GM21515 (cell line): ENCODE results near the gene LAPTM5.

ENCODE experiments used
- ATAC-seq: cut with Tn5 transposase; IDR thresholded peaks from one replicate; pipeline ENCODE4 v1.9.1; 2021; ENCODE audit not compliant: unreplicated experiment

Gene LAPTM5

DNA sequence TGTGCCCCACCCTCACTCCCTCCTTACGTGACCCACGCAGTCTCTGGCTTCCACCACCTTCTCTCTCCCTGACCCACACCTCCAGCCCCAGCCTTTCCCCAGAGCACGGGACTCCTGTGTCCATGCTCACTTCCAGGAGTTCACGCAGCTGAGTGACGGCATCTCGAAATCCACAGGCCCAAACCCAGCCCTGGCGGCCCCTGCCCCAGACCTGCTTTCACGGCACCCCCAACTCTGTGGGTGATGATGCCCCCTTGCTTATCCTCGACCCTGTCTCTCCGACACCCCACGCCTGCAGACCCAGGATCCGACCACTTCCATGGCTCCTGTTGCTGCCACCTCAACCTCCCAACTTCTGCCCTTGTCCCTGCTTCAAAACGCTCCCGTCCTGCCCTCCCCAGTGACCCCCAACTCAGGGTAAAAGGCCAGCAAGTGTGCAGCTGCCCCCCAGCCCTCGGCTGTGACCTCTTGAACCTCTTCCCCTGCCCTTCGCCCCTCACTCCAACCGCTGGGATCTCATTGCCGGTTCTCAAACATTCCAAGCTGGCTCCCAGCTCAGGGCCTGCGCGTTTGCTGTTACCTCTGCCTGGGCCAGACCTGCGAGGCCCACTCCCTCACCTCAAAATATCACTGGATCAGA is 30.4 kb upstream of the LAPTM5 start:
- ATAC-seq = no peak

DNA sequence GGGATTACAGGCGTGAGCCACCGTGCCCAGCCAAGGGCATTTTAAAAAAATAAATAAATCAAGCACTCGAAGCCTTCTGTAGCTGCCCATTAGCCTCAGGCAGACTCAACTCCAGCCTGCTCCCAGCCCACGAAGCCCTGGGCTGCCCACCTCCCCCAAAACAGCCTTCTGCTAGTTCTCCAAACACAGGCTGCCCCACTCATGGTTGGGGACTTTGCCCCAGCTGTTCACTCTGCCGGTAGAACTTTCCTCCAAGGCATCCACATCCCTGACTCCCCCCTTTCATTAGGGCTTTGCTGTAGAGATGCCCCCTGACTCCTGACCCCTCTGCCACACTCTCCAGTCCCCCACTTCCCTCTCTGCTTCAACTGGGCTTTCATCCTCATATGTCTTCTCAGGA is 29.7 kb upstream of the LAPTM5 start:
- no peak for ATAC-seq

DNA sequence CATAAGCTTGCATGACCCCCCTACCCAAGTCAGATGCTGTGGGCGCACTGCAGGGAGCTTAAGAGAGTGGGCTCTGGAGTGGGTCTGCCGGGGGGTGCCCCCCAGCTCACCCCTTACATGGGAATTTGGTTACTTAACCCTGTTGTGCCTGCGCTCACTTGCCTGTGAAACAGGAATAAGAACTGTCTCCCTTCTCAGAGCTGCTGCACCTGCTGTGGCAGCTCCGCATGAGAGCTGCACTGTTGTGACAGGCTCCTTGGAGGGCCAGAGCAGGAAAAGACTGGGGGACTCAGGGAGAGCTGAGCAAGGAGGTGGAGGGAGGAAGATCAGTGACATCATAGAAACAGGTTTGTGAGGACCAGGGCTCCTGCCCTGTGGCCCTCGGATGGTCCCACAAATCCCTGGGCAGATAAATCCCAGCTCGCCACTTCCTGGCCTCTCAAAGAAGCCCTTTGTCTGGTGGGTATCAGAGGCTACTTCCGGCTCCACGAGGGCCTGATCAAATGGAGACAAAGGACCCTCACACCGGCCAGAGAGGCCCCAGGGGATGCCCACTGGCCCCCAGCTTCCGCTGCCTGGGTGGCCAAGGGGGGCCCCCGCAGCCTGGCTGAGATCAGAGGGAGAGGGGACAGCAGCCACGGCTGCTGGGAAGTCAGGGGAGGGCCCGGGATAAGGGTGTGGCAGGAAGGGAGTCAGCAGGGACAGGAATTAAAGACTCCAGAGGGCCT is 28.9 kb upstream of the LAPTM5 start:
- no peak for ATAC-seq

DNA sequence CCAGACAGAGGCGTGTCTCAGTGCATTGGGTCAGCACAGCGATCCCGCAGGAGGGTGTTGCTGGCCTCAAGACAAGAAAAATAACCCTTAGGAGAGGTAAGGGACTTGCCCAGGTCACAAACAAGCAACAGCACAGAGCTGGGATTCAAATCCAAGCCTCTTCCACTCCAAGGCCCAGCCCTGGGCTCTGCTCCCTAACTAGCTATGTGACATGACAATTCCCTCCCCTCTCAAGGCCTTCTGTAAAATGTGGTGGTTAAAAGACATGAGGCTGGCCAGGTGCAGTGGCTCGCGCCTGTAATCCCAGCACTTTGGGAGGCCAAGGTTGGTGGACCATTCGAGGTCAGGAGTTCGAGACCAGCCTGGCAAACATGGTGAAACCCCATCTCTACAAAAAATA is 28.1 kb upstream of the LAPTM5 start:
- ATAC-seq = no peak

DNA sequence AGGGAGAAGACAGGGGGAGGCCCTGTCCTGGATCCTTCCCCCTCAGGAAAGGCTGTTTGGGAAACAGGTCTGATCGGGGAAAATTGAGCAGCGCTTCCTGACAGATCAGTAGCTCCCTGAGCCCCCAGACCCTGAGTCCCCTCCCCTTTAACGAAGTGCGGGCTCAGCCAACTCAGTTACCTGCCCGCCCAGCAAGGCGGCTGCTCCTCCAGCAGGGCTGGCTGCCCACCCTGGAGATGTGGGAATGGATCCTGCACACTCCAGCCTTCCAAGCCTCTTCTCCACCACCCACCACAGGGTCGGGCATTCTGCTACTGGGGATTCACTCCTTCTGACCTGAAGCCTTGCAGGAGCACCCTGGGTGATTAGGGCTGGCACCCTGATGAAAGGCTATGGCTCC is 27.6 kb upstream of the LAPTM5 start:
- no peak for ATAC-seq

DNA sequence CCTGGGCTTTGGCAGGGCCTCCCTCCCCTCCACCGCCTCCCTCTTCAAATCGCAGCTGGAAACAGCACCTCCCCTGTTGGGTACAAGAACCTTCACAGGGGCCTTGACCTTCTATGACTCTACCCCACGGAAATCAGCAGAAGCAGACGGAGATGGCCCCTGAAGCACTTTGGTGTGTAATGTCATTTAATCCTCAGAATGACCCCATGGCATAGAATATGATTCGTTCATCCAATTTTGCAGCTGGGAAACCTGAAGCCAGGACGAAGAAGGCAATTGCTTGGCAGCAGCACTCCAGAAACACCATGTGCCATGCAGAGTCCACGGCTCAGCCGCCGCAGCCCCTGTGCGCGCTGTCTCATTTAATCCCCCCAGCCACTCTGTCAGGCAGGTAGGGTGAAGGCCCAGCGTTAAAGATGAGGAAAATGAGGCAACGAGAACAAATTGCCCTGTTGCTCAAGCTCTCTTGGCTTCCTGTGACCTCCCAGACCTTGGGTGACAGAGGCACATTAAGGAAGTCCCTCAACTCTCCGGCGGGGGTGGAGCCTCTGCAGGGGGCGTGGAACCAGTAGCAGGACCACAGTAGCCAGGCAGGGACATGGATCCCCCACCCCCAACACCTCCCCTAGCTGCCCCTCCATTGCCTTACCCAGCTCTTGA is 25.8 kb upstream of the LAPTM5 start:
- ATAC-seq = no peak

DNA sequence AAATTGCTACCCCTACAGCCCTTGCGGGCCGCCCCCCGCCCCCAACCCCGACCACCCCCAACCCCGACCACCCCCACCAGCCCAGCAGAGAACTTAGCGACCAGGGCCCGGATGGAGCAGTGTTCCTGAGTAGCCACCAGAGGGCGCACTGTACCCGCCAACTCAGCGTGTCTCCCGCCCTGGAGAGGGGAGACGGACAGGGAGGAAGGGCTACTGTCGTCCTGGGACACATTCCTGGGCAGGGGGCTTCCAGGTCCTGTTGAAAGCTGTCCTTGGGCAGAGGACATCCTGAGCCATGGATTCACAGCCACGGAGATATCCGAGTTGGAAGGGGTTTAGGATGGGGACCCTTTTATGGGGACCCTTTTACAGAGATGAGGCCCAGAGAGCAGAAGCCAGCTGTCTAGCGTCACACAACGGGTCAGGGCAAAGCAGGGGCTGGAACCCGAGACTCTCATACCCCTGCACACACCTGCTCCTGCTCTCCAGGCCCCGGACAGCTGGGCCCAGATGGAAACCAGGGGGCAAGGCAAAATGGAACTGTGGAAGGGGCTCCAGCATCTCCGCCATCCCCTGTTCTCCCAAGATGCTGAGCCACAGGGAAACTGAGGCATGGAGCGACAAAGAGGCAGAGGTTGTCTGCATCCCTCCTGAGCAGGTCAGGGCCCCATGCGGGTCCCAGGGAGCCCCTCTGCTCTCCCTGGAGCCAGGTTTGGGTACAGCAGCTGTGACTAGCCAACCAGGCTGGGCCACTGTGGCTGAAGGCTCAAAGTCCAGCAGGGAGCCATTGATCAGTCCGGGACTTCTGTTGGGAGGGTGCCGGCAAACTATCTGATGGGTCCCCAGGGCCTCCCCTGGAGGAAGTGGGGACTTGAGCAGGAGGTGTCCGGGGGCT is 25.0 kb upstream of the LAPTM5 start:
- ATAC-seq = no peak

DNA sequence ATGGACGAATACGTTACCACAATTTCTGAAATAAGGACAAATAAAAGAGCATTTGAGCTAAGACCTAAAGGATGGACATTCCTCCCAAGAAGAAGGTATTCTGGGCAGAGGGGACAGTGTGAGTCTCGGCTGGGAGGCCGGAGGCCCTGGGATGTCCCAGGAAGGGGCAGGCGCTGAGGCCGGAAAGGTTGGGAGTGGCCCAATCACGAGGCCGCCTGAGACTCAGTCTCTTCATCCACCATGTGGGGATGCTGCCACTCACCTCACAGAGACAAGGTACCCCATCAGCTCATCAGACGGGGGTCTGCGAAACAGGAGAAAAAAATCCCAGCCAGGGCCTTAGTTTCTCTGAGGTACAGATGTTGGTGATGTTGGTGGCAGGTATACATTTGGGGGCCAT is 24.3 kb upstream of the LAPTM5 start:
- ATAC-seq = no peak

DNA sequence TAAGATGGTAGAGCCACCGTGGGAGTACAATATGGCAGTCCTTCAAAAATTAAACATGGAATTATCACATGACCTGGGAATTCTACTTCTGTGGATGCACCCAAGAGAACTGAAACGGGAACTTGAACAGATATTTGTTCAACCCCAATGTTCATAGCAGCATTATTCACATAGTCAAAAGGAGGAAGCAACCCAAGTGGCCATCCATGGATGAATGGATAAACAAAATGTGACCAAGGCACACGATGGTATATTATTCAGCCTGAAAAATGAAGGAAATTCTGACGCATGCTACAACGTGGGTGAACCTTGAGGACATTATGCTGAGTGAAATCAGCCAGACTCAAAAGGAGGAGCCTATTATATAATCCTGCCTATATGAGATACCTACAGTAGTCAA is 22.8 kb upstream of the LAPTM5 start:
- ATAC-seq = no peak

DNA sequence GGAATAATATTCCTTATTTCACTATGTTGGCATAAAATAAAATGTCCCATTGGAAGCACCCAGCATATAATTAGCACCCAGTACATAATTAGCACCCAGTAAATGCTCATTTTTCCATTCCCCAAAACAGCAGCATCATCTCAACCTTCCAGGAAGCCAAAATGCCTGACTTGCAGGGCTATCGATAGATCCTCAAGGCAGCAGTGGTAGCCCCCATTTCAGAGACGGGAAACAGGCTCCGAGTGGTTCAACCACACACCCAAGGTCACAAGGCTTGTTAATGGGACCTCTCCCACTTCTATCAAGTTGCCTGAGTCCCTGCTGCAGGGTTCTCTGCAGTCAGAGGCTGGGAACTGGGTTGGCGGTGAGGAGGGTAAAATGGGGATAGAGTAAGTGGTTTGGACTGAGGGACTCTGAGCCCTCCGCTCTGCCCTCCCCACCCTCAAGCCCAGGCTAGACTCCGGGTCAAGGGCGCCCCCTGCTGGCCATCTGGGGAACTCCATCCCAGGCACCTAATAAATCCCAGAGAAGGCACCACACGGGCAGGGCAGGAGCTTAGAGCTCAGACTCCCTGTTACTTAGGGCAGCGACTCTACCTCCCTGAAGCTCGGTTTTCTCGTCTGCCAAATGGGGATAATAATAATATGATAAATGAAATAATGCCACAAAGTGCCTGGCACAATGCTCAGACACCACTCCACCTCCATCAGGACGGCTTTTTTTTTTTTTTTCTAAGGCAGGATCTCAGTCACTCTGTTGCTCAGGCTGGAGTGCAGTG is 21.9 kb upstream of the LAPTM5 start:
- ATAC-seq = peak; percentile 60

DNA sequence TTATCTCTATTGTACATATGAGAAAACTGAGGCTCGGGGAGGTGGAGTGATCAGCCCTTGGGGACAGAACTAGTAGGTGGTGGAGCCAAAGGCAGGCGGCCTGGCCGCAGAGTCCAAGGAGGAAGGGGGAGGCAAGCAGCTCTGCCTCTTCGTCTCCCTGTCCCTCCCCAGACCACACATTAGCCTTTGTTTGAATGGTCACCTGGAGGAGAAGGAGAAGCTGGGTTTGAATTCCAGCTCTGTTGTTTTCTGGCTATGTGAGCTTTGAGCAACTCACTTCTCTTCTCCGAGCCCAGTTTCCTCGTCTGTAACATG is 21.4 kb upstream of the LAPTM5 start:
- no peak for ATAC-seq

DNA sequence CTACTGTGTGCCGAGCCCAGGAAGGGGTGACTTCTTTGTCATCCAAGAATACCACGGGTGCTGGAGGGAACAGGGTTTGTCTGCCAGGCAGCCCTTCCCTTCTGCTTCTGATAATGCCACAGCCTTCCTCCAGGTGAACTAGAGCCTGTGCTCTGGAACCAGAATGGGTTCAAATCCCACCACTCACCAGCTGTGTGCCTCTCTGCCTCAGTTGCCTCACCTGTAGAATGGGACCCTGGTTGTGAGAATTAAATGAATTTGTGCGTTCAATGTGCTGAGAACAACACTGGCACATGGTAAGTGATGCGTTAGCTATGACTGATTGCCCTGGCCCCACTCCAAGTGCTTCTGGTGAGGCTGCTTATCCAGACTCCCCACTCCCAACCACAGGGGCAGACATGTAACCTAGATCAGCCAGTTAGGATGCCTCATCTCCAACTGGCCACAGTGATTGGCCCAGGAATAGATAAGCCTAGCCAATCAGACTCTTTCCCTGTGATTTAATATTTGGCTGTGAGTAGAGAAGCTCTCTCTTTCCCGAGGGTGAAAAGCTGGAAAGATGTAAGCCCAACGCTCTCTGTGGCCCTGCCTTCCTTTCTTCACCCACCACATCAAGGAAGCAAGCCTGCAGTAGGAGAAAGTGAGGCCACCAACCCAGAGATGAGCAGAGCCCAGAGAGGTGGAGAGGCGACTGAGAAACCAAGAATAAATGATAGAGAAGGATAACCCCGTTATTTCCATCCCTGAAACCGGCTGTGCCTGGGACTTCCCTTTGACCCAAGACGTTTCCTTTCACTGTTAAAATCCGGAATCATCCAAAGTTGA is 20.8 kb upstream of the LAPTM5 start:
- no peak for ATAC-seq

DNA sequence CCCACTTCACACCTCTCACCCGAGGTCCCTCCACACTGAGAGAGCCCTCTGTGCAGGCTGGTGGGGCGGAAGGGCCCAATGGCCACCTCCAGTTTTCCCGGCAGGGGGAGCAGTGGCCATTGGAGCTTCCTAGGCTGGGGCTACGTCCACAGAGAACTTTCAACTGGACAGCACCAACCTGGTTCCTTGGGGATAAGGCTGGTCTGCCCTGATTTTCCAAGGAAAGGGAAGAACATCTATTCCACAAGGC is 20.3 kb upstream of the LAPTM5 start:
- no peak for ATAC-seq

DNA sequence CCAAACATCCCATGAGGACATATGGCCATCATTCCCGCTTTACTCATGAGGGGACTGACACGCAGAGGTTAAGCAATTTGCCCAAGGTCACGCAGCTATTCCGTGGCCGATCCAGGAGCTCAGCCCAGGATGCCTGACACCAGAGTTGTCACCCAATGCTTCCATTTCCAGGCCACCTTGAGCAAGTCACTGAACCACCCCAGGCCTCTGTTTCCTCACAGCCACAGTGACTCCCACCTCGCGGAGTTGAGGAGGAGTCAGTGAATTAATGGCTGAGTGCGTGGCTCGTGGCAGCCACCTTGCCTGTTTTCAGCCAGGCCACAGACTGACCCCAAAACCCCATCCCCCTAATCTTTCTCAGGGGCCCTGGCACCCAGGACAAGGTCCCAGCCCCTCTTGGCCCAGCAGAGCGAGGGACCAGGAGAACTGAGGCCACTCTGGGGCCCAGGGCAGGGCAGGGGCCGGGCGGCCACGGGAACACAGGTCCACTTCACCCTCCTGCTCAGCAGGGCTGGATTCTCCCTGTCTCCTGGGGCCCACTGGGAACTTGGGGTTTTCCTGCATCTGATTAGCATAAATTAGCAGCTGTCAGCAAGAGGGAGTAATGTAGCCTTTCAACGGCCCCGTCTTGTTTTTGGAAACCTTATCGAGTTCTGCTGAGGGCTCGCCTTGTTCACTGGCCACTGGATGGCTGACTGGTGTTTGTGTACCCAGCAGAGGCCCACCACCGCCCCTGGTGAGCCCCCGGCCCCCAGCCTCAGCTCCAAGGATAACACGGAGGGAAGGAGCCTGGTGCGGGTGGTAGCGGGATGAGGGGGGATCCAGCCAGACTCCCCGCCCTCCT is 19.7 kb upstream of the LAPTM5 start:
- ATAC-seq = no peak

DNA sequence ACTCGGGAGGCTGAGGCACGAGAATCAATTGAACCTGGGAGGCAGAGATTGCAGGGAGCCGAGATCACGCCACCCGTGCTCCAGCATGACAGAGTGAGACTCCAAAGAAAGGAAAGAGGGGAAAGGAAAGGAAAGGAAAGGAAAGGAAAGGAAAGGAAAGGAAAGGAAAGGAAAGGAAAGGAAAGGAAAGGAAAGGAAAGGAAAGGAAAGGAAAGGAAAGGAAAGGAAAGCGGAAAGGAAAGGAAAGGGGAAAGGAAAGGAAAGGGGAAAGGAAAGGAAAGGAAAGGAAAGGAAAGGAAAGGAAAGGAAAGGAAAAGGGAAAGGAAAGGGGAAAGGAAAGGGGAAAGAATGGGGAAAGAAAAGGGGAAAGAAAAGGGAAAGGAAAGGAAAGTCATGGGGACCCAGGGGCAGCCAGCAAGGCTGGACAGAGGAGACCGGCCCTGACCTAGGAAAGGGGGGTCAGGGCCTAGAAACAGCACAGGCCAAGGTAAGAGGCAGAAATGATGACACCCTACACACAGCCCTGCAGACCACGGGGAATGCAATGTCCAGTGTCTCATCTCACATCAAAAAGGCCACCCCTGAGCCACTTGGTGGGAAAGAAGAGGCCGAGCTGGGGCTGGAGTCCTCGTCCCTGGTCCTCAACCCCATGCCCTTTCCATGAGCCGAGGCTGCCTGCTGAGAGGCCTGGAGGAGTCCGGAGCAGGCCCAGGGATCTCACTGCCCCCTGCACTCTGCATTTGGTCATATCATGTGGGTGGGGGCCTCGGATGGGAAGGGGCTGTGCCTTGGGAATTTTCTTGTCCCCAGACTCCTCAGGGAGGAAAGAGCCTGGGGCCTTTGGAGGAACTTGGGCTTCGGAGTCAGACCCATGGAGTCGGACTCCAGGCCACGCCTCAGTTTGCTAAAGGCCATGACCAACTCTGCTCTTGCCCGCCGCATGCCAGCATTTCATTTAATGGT is 18.8 kb upstream of the LAPTM5 start:
- ATAC-seq = no peak

DNA sequence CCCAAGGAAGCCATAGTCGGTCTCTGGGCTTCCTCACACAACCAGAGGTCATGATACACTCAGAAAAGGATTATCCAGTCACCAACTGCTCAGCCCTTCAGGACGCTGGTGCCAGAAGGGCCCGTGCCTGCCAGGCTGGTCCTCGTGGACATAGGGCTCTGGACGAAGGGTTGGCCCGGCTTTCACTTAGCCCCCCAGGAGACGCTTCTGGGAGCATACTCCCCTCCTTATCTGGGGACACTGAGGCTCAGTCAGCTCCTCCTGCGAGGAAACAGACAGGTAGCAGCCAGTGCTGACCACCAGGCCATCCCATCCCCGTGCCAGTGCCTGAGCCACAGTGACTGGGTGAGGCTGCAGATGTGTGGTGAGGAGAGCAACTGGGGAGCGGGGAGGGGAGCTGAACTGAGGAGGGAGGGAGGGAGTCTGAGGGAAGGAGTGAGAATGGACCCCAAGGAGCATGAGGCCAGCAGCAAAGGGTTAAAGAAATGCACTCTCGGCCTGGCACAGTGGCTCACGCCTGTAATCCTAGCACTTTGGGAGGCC is 17.9 kb upstream of the LAPTM5 start:
- no peak for ATAC-seq

DNA sequence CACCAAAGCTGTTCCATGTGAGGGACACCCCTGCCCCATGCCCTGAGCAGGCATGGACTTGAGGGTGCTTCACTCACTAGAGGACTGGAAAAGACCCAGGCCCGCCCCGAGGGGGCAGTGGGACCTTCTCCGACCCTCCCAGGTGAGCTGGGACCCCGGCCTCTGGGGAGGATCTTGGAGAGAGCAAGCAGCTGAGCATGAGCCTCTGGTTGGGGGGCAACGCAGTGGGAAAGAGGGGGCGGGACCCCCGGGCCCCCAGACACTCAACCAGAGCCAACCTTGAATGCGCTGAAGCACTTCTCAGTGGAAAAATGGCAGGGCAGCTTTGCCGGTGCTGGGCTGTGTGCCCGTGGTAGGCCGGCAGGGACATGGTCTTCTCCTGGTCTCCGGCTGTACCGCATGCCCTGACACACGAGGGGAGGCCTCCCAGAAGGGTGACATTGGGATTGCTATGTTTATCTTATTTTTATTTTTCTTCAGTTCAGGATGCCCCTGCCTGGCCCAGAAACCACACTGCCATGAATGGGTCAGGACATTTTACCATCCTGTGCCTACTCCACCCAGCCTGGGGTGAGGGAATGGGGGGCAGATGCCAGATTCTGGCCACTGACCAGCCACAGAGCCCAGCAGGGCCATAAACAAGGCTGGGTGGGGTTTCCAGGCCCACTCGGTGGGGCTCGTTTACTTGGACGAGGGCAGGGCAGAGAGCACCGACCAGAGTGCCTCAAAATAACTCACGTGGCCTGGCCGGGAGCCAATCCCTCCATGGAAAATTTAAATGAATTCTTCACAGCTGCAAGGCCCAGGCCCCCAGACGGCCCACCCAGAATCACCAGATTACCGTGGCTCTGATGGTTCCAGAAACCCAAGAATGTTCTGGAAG is 17.2 kb upstream of the LAPTM5 start:
- no peak for ATAC-seq
